GM20000 (cell line): Measurements from ENCODE around the gene NFIX.

Source experiments
- DNase-seq: peaks from one replicate; pipeline ENCODE4 v3.0.0; 2012; ENCODE audit warnings: low spot score
- CTCF ChIP-seq: IDR thresholded peaks from 2 replicates; pipeline ENCODE4 v1.5.1; 2012; ENCODE audit warnings: mild to moderate bottlenecking, control low read depth; ENCODE audit errors: extremely low read depth, missing control alignments

The NFIX gene

GRCh38 chr19:13066933-13067807 lies 71.9 kb downstream of the NFIX start:
- DNase-seq, result no peak
- no peak for TF ChIP-seq CTCF

GRCh38 chr19:13068085-13068846 lies 73.0 kb downstream of the NFIX start:
- TF ChIP-seq CTCF, result no peak
- no peak for DNase-seq

- no peak for DNase-seq
- no peak for TF ChIP-seq CTCF
Observed at GRCh38 chr19:13069415-13070359, 74.4 kb downstream of the NFIX start.

GRCh38 chr19:13070425-13071140 lies 75.3 kb downstream of the NFIX start:
- no peak for TF ChIP-seq CTCF
- no peak for DNase-seq

- no peak for DNase-seq
Observed at GRCh38 chr19:13071444-13072187, 76.3 kb downstream of the NFIX start.

More at GRCh38 chr19:13071444-13072187, 76.3 kb downstream of the NFIX start:
- no peak for TF ChIP-seq CTCF
